Trophoblast cell (in vitro differentiated cells and primary cell): ENCODE results near the gene BCAS2.

ENCODE experiments used
- DNase-seq, 2 donors: peaks; one replicate each; pipeline ENCODE4 v3.0.0-alpha.2; 2016
- H2AFZ ChIP-seq: 2 replicates; pipeline ENCODE4 v1.6.1; 2013; ENCODE audit warnings: low read length, moderate library complexity, mild to moderate bottlenecking; ENCODE audit not compliant: insufficient read depth, poor library complexity
- H2AK5ac ChIP-seq: 2 replicates; pipeline ENCODE4 v1.6.1; 2013; ENCODE audit warnings: mild to moderate bottlenecking, low read length
- H2BK120ac ChIP-seq: 2 replicates; pipeline ENCODE4 v1.6.1; 2013; ENCODE audit warnings: low read length, mild to moderate bottlenecking, moderate library complexity; ENCODE audit not compliant: insufficient read depth, poor library complexity
- H2BK12ac ChIP-seq: 2 replicates; pipeline ENCODE4 v1.6.1; 2013; ENCODE audit warnings: mild to moderate bottlenecking, low read length, moderate library complexity
- H2BK5ac ChIP-seq: 2 replicates; pipeline ENCODE4 v1.6.1; 2013; ENCODE audit warnings: low read length, low read depth, moderate library complexity, mild to moderate bottlenecking; ENCODE audit not compliant: poor library complexity
- H3K14ac ChIP-seq: 2 replicates; pipeline ENCODE4 v1.6.1; 2013; ENCODE audit warnings: mild to moderate bottlenecking, low read length
- H3K18ac ChIP-seq: 2 replicates; pipeline ENCODE4 v1.6.1; 2013; ENCODE audit warnings: mild to moderate bottlenecking, low read length
- H3K23ac ChIP-seq: 2 replicates; pipeline ENCODE4 v1.6.1; 2013; ENCODE audit warnings: low read length
- H3K27ac ChIP-seq: 2 replicates; pipeline ENCODE4 v1.5.1; 2013; ENCODE audit warnings: low read depth, mild to moderate bottlenecking, inconsistent platforms, low read length, moderate library complexity
- H3K27me3 ChIP-seq: 2 replicates; pipeline ENCODE4 v1.6.1; 2013; ENCODE audit warnings: inconsistent platforms, mild to moderate bottlenecking, low read length, moderate library complexity; ENCODE audit not compliant: insufficient read depth
- H3K36me3 ChIP-seq, 2 experiments: 1 replicate in 1 of 2; 2 replicates in 1 of 2; pipeline ENCODE4 v1.6.1; 2013; ENCODE audit warnings: low read length in 2 of 2, mild to moderate bottlenecking in 2 of 2, moderate library complexity in 1 of 2; ENCODE audit not compliant: insufficient read depth in 2 of 2, control insufficient read depth in 1 of 2
- H3K4ac ChIP-seq: 2 replicates; pipeline ENCODE4 v1.6.1; 2013; ENCODE audit warnings: low read depth, mild to moderate bottlenecking, low read length, moderate library complexity
- H3K4me1 ChIP-seq, 2 experiments: 1 replicate in 1 of 2; 2 replicates in 1 of 2; pipeline ENCODE4 v1.6.1; 2013; ENCODE audit warnings: low read length in 2 of 2, mild to moderate bottlenecking in 2 of 2, moderate library complexity in 1 of 2; ENCODE audit not compliant: insufficient read depth in 2 of 2, control insufficient read depth in 1 of 2
- H3K4me2 ChIP-seq: 2 replicates; pipeline ENCODE4 v1.6.1; 2013; ENCODE audit warnings: inconsistent platforms, mild to moderate bottlenecking, low read length, moderate library complexity
- H3K4me3 ChIP-seq: 2 replicates; pipeline ENCODE4 v1.5.1; 2013; ENCODE audit warnings: mild to moderate bottlenecking, low read depth, low read length, inconsistent platforms
- H3K79me1 ChIP-seq: one replicate; pipeline ENCODE4 v1.6.1; 2013; ENCODE audit warnings: low read length
- H3K79me2 ChIP-seq: 2 replicates; pipeline ENCODE4 v1.6.1; 2013; ENCODE audit warnings: low read length, mild to moderate bottlenecking; ENCODE audit not compliant: control insufficient read depth, insufficient read depth, poor library complexity
- H3K9ac ChIP-seq: 2 replicates; pipeline ENCODE4 v1.6.1; 2013; ENCODE audit warnings: mild to moderate bottlenecking, low read length
- H3K9me3 ChIP-seq: 2 replicates; pipeline ENCODE4 v1.6.1; 2013; ENCODE audit warnings: low read depth, mild to moderate bottlenecking, control low read depth, inconsistent platforms, low read length; ENCODE audit not compliant: insufficient read depth
- H4K12ac ChIP-seq: 2 replicates; pipeline ENCODE4 v1.6.1; 2013; ENCODE audit warnings: low read depth, mild to moderate bottlenecking, low read length, moderate library complexity
- H4K8ac ChIP-seq: 2 replicates; pipeline ENCODE4 v1.6.1; 2013; ENCODE audit warnings: low read depth, mild to moderate bottlenecking, low read length, moderate library complexity
- H4K91ac ChIP-seq: one replicate; pipeline ENCODE4 v1.6.1; 2013; ENCODE audit warnings: low read depth, mild to moderate bottlenecking, low read length, moderate library complexity
- WGBS: extraction: QIAGEN DNeasy Blood & Tissue Kit; methylation state at CpG from one replicate; pipeline ENCODE4 v1.1.7; 2013; ENCODE audit warnings: missing lambda C conversion rate; ENCODE audit not compliant: insufficient read length, insufficient coverage; ENCODE audit errors: extremely low coverage; 5-methylcytosine and 5-hydroxymethylcytosine counted together

The BCAS2 gene

GRCh38 chr1:114589122-114589521 lies 7.7 kb upstream of the BCAS2 start:
- DNase-seq: no peak
- WGBS: 100% methylated on average over 2 of the region's 3 CpGs

GRCh38 chr1:114588196-114588689 lies 6.8 kb upstream of the BCAS2 start:
- Histone ChIP-seq H3K79me1 (no peaks in the 10 kb centered on the region), H2BK5ac (no peak overlapping the region), H3K23ac (no peak overlapping the region), H3K14ac (no peak overlapping the region), H3K36me3 (no peaks in the 10 kb centered on the region), H3K4me3 (no peak overlapping the region), H3K4ac (no peak overlapping the region), H3K79me2 (no peaks in the 10 kb centered on the region), H4K8ac (no peak overlapping the region), H4K12ac (no peak overlapping the region), H3K4me1 (no peaks in the 10 kb centered on the region), H4K91ac (no peak overlapping the region), H2AK5ac (no peak overlapping the region), H2AFZ (no peak overlapping the region), H3K9me3 (no peaks in the 10 kb centered on the region), H3K27ac (no peak overlapping the region), H2BK12ac (no peak overlapping the region), H3K9ac (no peak overlapping the region), H3K27me3 (no peaks in the 10 kb centered on the region), H2BK120ac (no peak overlapping the region), H3K18ac (no peak overlapping the region), H3K4me2 (no peak overlapping the region)
- no peak for DNase-seq
- no CpG with 5 or more reads among the region's 2 CpGs for WGBS

More at GRCh38 chr1:114589122-114589521, 7.7 kb upstream of the BCAS2 start:
- no peaks in the 10 kb centered on the region for H3K9me3 ChIP-seq
- no peak overlapping the region for H3K27ac ChIP-seq
- no peaks in the 10 kb centered on the region for H3K79me2 ChIP-seq
- H2AFZ ChIP-seq: no peak overlapping the region
- H3K79me1 ChIP-seq: no peaks in the 10 kb centered on the region
- H2AK5ac ChIP-seq: no peak overlapping the region
- H3K23ac ChIP-seq: no peak overlapping the region
- no peaks in the 10 kb centered on the region for H3K27me3 ChIP-seq
- no peak overlapping the region for H4K8ac ChIP-seq
- no peak overlapping the region for H3K18ac ChIP-seq
- H3K14ac ChIP-seq: no peak overlapping the region
- H3K9ac ChIP-seq: no peak overlapping the region
- no peak overlapping the region for H4K91ac ChIP-seq
- no peak overlapping the region for H3K4me3 ChIP-seq
- no peak overlapping the region for H2BK12ac ChIP-seq
- H2BK5ac ChIP-seq: no peak overlapping the region
- H4K12ac ChIP-seq: no peak overlapping the region
- no peak overlapping the region for H2BK120ac ChIP-seq
- no peaks in the 10 kb centered on the region for H3K4me1 ChIP-seq
- H3K4ac ChIP-seq: no peak overlapping the region
- no peaks in the 10 kb centered on the region for H3K36me3 ChIP-seq
- H3K4me2 ChIP-seq: no peak overlapping the region

- H3K27me3 ChIP-seq: no peaks in the 10 kb centered on the region
These were observed 6.0 kb upstream of the BCAS2 start for GRCh38 chr1:114587203-114587991.

GRCh38 chr1:114586513-114587047 lies 5.2 kb upstream of the BCAS2 start:
- Histone ChIP-seq H3K9ac (no peak overlapping the region), H3K79me1 (peaks cover 4% of the 10 kb centered on the region), H3K27ac (no peak overlapping the region), H3K23ac (no peak overlapping the region), H3K4me3 (no peak overlapping the region), H3K36me3 (no peaks in the 10 kb centered on the region), H2BK12ac (no peak overlapping the region), H3K9me3 (no peaks in the 10 kb centered on the region), H2BK5ac (no peak overlapping the region), H2AFZ (no peak overlapping the region), H2AK5ac (no peak overlapping the region), H3K14ac (no peak overlapping the region), H3K79me2 (no peaks in the 10 kb centered on the region), H3K4ac (no peak overlapping the region), H3K4me1 (no peaks in the 10 kb centered on the region), H3K18ac (no peak overlapping the region), H3K4me2 (no peak overlapping the region), H4K12ac (no peak overlapping the region), H4K91ac (no peak overlapping the region), H4K8ac (no peak overlapping the region), H3K27me3 (no peaks in the 10 kb centered on the region), H2BK120ac (no peak overlapping the region)
- DNase-seq: peak in 1 of 2 donors; percentile 55
- no CpG with 5 or more reads among the region's 5 CpGs for WGBS

More at GRCh38 chr1:114587203-114587991, 6.0 kb upstream of the BCAS2 start:
- Histone ChIP-seq H2AK5ac (peak overlapping the region; percentile 54), H2BK12ac (no peak overlapping the region), H4K12ac (no peak overlapping the region), H4K8ac (no peak overlapping the region), H3K23ac (no peak overlapping the region), H3K18ac (no peak overlapping the region), H2BK120ac (no peak overlapping the region), H3K27ac (no peak overlapping the region), H3K4me1 (no peaks in the 10 kb centered on the region), H2BK5ac (no peak overlapping the region), H4K91ac (no peak overlapping the region), H3K4me3 (no peak overlapping the region), H2AFZ (no peak overlapping the region), H3K79me2 (no peaks in the 10 kb centered on the region), H3K36me3 (no peaks in the 10 kb centered on the region), H3K9ac (no peak overlapping the region), H3K4ac (no peak overlapping the region), H3K4me2 (no peak overlapping the region), H3K14ac (no peak overlapping the region), H3K79me1 (no peaks in the 10 kb centered on the region), H3K9me3 (no peaks in the 10 kb centered on the region)
- peak in 1 of 2 donors; percentile 66 for DNase-seq
- WGBS: no CpG with 5 or more reads among the region's 16 CpGs
